ENCODE data around the gene SLC35C1. TPM values are rescaled to one million over a fixed set of nuclear protein-coding genes. Genes with fewer than 3 reads are reported as not detected.

The SLC35C1 gene
- total and polyA plus RNA-seq, 2 of the 13 experiments (the other 11 are each of a cell fraction or from before 2014, with no cell fraction given) = 2.9 to 7.0 TPM

GRCh38 chr11:45846974-45847910 is 42.3 kb downstream of the SLC35C1 start, which contains the start of gene CRY2 (continued):
- TF ChIP-seq ZNF207 (IDR thresholded peaks at IDR 0.05; ENCODE audit: borderline replicate concordance) = no peak
- TF ChIP-seq CENPT (CRISPR knock-in tag; IDR thresholded peaks at IDR 0.05; ENCODE audit: low read depth) = no peak
- peak; percentile 86; the same call in 1 of the 2 replicates for TF ChIP-seq ZNF136 (CRISPR knock-in tag; IDR thresholded peaks at IDR 0.05; ENCODE audit: low read depth)
- TF ChIP-seq HCFC1 (IDR thresholded peaks at IDR 0.05; ENCODE audit: low read depth, low read length) = no peak
- TF ChIP-seq ZMAT5 (CRISPR knock-in tag; IDR thresholded peaks at IDR 0.05; ENCODE audit: borderline replicate concordance, low read depth) = no peak
- peak; percentile 61 for TF ChIP-seq DR1 (CRISPR knock-in tag; IDR thresholded peaks at IDR 0.05)
- TF ChIP-seq IRF2 (CRISPR knock-in tag; IDR thresholded peaks at IDR 0.05) = no peak
- 0 out of 2 replicates have a peak, but pooled peaks have one; percentile 68 for TF ChIP-seq CREBL2 (CRISPR knock-in tag; IDR thresholded peaks at IDR 0.05; ENCODE audit: borderline replicate concordance)
- TF ChIP-seq TP53 (CRISPR knock-in tag; conservative IDR thresholded peaks at IDR 0.05) = no peak; the same call in 1 of the 2 replicates
- TF ChIP-seq GATAD2A (CRISPR knock-in tag; IDR thresholded peaks at IDR 0.05) = peak; percentile 47
- peak; percentile 99 for TF ChIP-seq BHLHE40 (IDR thresholded peaks at IDR 0.05; ENCODE audit: low read length)
- TF ChIP-seq KAT7 (CRISPR knock-in tag; IDR thresholded peaks at IDR 0.05; ENCODE audit: borderline replicate concordance) = peak; percentile 92; the same call in 1 of the 2 replicates
- TF ChIP-seq ZNF282 (IDR thresholded peaks at IDR 0.05; ENCODE audit: partially characterized antibody) = no peak
- TF ChIP-seq ZSCAN20 (CRISPR knock-in tag; IDR thresholded peaks at IDR 0.05; ENCODE audit: borderline replicate concordance) = no peak
- peak; percentile 51; the same call in 1 of the 2 replicates for TF ChIP-seq KDM2A (CRISPR knock-in tag; IDR thresholded peaks at IDR 0.05; ENCODE audit: borderline replicate concordance, low read depth)
- TF ChIP-seq SIN3B (IDR thresholded peaks at IDR 0.05; ENCODE audit: low read length) = no peak
- TF ChIP-seq ELF3 (CRISPR knock-in tag; IDR thresholded peaks at IDR 0.05) = no peak; the same call in 1 of the 2 replicates
- peak; percentile 49; the same call in 1 of the 2 replicates for TF ChIP-seq MLXIP (CRISPR knock-in tag; IDR thresholded peaks at IDR 0.05; ENCODE audit: borderline replicate concordance)
- TF ChIP-seq ZNF260 (CRISPR knock-in tag; IDR thresholded peaks at IDR 0.05; ENCODE audit: borderline replicate concordance, low read depth) = no peak
- peak; percentile 32; the same call in 1 of the 2 replicates for TF ChIP-seq BORCS8-MEF2B (CRISPR knock-in tag; IDR thresholded peaks at IDR 0.05)
- peak; percentile 18 to 88; a peak in 2 of 4 replicates for TF ChIP-seq KLF16 (CRISPR knock-in tag; IDR thresholded peaks at IDR 0.05)
- TF ChIP-seq ZNF232 (CRISPR knock-in tag; IDR thresholded peaks at IDR 0.05; ENCODE audit: borderline replicate concordance) = peak; percentile 69; the same call in 1 of the 2 replicates
- TF ChIP-seq ZNF124 (CRISPR knock-in tag; IDR thresholded peaks at IDR 0.05) = no peak

All from HepG2 (cell line).